ENCODE data around the gene MYO1D.
A peak's percentile ranks its signal among the peaks of the same experiment; 100 is the strongest.
"Not testable (repeated sequence)": the region's sequence is repeated elsewhere in the genome, so short reads cannot be mapped to it uniquely, and the experiment has no call there.

MYO1D gene

GRCh38 chr17:32769846-32770245, 107.1 kb downstream of the MYO1D start:
- no peak for DNase-seq

GRCh38 chr17:32763855-32764439, 113.0 kb downstream of the MYO1D start:
- DNase-seq, result no peak

GRCh38 chr17:32759476-32759875, 117.4 kb downstream of the MYO1D start:
- no peak for DNase-seq

- no peak for DNase-seq
Observed at GRCh38 chr17:32757963-32758362, 119.0 kb downstream of the MYO1D start.

GRCh38 chr17:32756696-32757095, 120.2 kb downstream of the MYO1D start:
- no peak for DNase-seq

GRCh38 chr17:32755045-32755805, 121.7 kb downstream of the MYO1D start:
- peak; percentile 58 for DNase-seq

GRCh38 chr17:32752934-32753333, 124.0 kb downstream of the MYO1D start:
- DNase-seq, result no peak

GRCh38 chr17:32747856-32748255, 129.1 kb downstream of the MYO1D start:
- DNase-seq, result no peak

- DNase-seq, result no peak
Observed at GRCh38 chr17:32746698-32747097, 130.2 kb downstream of the MYO1D start.

- no peak for DNase-seq
Observed at GRCh38 chr17:32746280-32746679, 130.6 kb downstream of the MYO1D start.

- DNase-seq, result no peak
Observed at GRCh38 chr17:32742681-32743538, 134.0 kb downstream of the MYO1D start.

- no peak for DNase-seq
Observed at GRCh38 chr17:32741381-32741780, 135.5 kb downstream of the MYO1D start.

- no peak for DNase-seq
Observed at GRCh38 chr17:32739722-32740121, 137.2 kb downstream of the MYO1D start.

GRCh38 chr17:32739151-32739550, 137.8 kb downstream of the MYO1D start:
- not testable (repeated sequence) for DNase-seq

- DNase-seq, result no peak
Observed at GRCh38 chr17:32733401-32733800, 143.5 kb downstream of the MYO1D start.

GRCh38 chr17:32732900-32733299, 144.0 kb downstream of the MYO1D start:
- no peak for DNase-seq

GRCh38 chr17:32732296-32732642, 144.7 kb downstream of the MYO1D start:
- DNase-seq, result no peak

- no peak for DNase-seq
Observed at GRCh38 chr17:32731556-32732295, 145.2 kb downstream of the MYO1D start.

- no peak for DNase-seq
Observed at GRCh38 chr17:32727681-32728080, 149.2 kb downstream of the MYO1D start.

GRCh38 chr17:32725697-32726096, 151.2 kb downstream of the MYO1D start:
- DNase-seq, result no peak

GRCh38 chr17:32723310-32723955, 153.5 kb downstream of the MYO1D start:
- DNase-seq, result no peak

- no peak for DNase-seq
Observed at GRCh38 chr17:32722733-32723132, 154.2 kb downstream of the MYO1D start.

- DNase-seq, result no peak
Observed at GRCh38 chr17:32720671-32721070, 156.3 kb downstream of the MYO1D start.

Measured in NCI-H524 treated with DMSO at 0.1 percent for 48 hours (cell line).